ENCODE data around the gene CDC42BPB. TPM values are rescaled to one million over a fixed set of nuclear protein-coding genes. Genes with fewer than 3 reads are reported as not detected.

Gene CDC42BPB
- total and polyA plus RNA-seq, 2 of the 13 experiments (the other 11 are each of a cell fraction or from before 2014, with no cell fraction given): 19.7 to 32.3 TPM

GRCh38 chr14:103023881-103024473 lies 33.4 kb downstream of the CDC42BPB start:
- Histone ChIP-seq H3K79me2 (ENCODE audit: insufficient read depth, low read length) (peaks cover 29% of the 10 kb centered on the region), H3K4me1 (ENCODE audit: insufficient read depth, low read length) (no peaks in the 10 kb centered on the region), H3K4me3 (replicated peaks in 1 of 3; ENCODE audit: insufficient read depth in 1 of 3, low read depth in 2 of 3, low read length in 3 of 3) (no peak overlapping the region), H3K9ac (ENCODE audit: insufficient read depth, low read depth, low read length) (no peak overlapping the region), H3K27ac (ENCODE audit: extremely low read length, insufficient read depth, low read length) (no peak overlapping the region), H3K27me3 (ENCODE audit: control insufficient read depth in 1 of 2, insufficient read depth in 2 of 2, low read length in 2 of 2) (no peaks in the 10 kb centered on the region), H4K20me1 (ENCODE audit: insufficient read depth, low read length) (no peaks in the 10 kb centered on the region), H3K9me3 (ENCODE audit: low read length) (no peaks in the 10 kb centered on the region), H3K4me2 (ENCODE audit: low read depth, low read length) (no peak overlapping the region), H2AFZ (ENCODE audit: low read length) (no peak overlapping the region), H3K36me3 (replicated peaks in 1 of 2; ENCODE audit: control insufficient read depth in 1 of 2, insufficient read depth in 2 of 2, low read length in 2 of 2) (peaks cover 0 to 4% of the 10 kb centered on the region in 2 experiments; a peak in 2 of 5 replicates)
- CTCF ChIA-PET (ENCODE audit: low intra/inter-chr PET ratio, low total read pairs): no interaction called here
- DNase-seq (ENCODE audit: low spot score): no peak
- intact Hi-C loops (cut with micrococcal nuclease; ENCODE audit: unreplicated experiment) (no loop called here), in situ Hi-C loops (cut with HindIII; ENCODE audit: extremely low pct_ligation_motif_present, low pct_unique_long_range_greater_than_20kb) (no loop called here)
- no peak for ATAC-seq
- FAIRE-seq: no peak
- TF ChIP-seq, protein P1, sequence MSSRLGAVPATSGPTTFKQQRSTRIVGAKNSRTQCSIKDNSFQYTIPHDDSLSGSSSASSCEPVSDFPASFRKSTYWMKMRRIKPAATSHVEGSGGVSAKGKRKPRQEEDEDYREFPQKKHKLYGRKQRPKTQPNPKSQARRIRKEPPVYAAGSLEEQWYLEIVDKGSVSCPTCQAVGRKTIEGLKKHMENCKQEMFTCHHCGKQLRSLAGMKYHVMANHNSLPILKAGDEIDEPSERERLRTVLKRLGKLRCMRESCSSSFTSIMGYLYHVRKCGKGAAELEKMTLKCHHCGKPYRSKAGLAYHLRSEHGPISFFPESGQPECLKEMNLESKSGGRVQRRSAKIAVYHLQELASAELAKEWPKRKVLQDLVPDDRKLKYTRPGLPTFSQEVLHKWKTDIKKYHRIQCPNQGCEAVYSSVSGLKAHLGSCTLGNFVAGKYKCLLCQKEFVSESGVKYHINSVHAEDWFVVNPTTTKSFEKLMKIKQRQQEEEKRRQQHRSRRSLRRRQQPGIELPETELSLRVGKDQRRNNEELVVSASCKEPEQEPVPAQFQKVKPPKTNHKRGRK (CRISPR knock-in tag; IDR thresholded peaks at IDR 0.05): no peak
- TF ChIP-seq NCOA5 (CRISPR knock-in tag; IDR thresholded peaks at IDR 0.05): no peak
- no peak for TF ChIP-seq SRSF1 (optimal IDR thresholded peaks at IDR 0.05; ENCODE audit: low read depth, low read length)
- no peak for TF ChIP-seq ZNF772 (CRISPR knock-in tag; IDR thresholded peaks at IDR 0.05)
- no peak for TF ChIP-seq SNAPC4 (CRISPR knock-in tag; IDR thresholded peaks at IDR 0.05)
- TF ChIP-seq HDAC1 (CRISPR knock-in tag; IDR thresholded peaks at IDR 0.05): no peak
- no peak for TF ChIP-seq MAZ (IDR thresholded peaks at IDR 0.05; ENCODE audit: borderline replicate concordance, low read depth, low read length)
- no peak for TF ChIP-seq MAZ (CRISPR knock-in tag; IDR thresholded peaks at IDR 0.05; ENCODE audit: low read depth)
- no peak for TF ChIP-seq HMGA1 (CRISPR knock-in tag; conservative IDR thresholded peaks at IDR 0.05)
- no peak for TF ChIP-seq SNAPC5 (CRISPR knock-in tag; IDR thresholded peaks at IDR 0.05; ENCODE audit: borderline replicate concordance)
- POLR2A ChIA-PET: interaction anchor here (0.6 kb wide), 1 partner anchor 10 kb away, joined by 3 read pairs; no protein-coding TSS in a partner anchor
- no TSS peak for BruUV-seq (replicated peaks)
- WGBS (ENCODE audit: low lambda C conversion rate): 94% methylated on average over 13 of the region's 15 CpGs
